Measurements from ENCODE around the gene SOX10. TPM values are rescaled to one million over a fixed set of nuclear protein-coding genes. Genes with fewer than 3 reads are reported as not detected.

Gene SOX10
- total and polyA plus RNA-seq, 2 of the 13 experiments (the other 11 are each of a cell fraction or from before 2014, with no cell fraction given): not detected

DNA sequence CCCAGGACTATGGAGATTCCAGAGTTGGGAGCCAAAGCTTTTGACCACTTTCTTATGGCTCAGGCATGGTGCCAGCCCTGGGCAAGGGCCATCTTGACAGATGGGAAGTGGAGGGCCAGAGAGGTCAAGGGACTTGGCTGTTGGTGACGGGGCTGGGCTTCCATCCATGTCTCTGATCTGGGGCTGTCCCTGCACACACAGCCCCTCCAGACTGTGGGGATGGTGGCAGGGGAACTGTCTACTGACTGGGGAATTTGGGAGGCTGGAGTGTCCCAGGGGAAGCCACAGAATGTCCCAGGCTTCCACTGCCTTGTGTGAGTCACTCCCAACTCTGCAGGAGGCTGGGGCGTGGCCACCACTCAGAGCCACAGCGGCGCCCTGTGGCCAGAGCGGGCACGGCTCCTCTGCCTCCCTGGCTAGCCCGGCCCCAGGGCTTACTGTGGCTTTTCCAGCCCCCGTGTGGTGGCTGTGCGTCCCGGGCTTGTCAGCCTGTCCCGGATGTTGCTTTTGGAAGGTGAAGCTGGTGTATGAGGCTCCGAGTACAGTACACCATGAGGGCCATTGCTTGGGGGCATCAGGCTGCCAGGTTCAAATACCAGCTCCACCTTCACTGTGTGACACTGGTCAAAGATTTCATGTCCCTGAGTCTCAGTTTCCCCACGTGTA, 50.5 kb downstream of the SOX10 start (continued):
- TF ChIP-seq ZZZ3 (CRISPR knock-in tag; IDR thresholded peaks at IDR 0.05; ENCODE audit: borderline replicate concordance): no peak
- TF ChIP-seq TEAD3 (CRISPR knock-in tag; optimal IDR thresholded peaks at IDR 0.05; ENCODE audit: borderline replicate concordance): peak; percentile 78
- TF ChIP-seq, protein P1, sequence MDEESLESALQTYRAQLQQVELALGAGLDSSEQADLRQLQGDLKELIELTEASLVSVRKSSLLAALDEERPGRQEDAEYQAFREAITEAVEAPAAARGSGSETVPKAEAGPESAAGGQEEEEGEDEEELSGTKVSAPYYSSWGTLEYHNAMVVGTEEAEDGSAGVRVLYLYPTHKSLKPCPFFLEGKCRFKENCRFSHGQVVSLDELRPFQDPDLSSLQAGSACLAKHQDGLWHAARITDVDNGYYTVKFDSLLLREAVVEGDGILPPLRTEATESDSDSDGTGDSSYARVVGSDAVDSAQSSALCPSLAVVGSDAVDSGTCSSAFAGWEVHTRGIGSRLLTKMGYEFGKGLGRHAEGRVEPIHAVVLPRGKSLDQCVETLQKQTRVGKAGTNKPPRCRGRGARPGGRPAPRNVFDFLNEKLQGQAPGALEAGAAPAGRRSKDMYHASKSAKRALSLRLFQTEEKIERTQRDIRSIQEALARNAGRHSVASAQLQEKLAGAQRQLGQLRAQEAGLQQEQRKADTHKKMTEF (CRISPR knock-in tag; IDR thresholded peaks at IDR 0.05): peak; percentile 70; the same call in 1 of the 2 replicates
- TF ChIP-seq ZNF33B (CRISPR knock-in tag; IDR thresholded peaks at IDR 0.05): no peak
- TF ChIP-seq, protein P2, sequence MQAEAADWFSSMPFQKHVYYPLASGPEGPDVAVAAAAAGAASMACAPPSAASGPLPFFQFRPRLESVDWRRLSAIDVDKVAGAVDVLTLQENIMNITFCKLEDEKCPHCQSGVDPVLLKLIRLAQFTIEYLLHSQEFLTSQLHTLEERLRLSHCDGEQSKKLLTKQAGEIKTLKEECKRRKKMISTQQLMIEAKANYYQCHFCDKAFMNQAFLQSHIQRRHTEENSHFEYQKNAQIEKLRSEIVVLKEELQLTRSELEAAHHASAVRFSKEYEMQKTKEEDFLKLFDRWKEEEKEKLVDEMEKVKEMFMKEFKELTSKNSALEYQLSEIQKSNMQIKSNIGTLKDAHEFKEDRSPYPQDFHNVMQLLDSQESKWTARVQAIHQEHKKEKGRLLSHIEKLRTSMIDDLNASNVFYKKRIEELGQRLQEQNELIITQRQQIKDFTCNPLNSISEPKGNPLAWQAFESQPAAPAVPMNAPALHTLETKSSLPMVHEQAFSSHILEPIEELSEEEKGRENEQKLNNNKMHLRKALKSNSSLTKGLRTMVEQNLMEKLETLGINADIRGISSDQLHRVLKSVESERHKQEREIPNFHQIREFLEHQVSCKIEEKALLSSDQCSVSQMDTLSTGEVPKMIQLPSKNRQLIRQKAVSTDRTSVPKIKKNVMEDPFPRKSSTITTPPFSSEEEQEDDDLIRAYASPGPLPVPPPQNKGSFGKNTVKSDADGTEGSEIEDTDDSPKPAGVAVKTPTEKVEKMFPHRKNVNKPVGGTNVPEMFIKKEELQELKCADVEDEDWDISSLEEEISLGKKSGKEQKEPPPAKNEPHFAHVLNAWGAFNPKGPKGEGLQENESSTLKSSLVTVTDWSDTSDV (CRISPR knock-in tag; IDR thresholded peaks at IDR 0.05): no peak
- no peak for TF ChIP-seq CCAR2 (optimal IDR thresholded peaks at IDR 0.05; ENCODE audit: low read depth, low read length)
- no peak for TF ChIP-seq ONECUT2 (CRISPR knock-in tag; IDR thresholded peaks at IDR 0.05)
- TF ChIP-seq, protein P3, sequence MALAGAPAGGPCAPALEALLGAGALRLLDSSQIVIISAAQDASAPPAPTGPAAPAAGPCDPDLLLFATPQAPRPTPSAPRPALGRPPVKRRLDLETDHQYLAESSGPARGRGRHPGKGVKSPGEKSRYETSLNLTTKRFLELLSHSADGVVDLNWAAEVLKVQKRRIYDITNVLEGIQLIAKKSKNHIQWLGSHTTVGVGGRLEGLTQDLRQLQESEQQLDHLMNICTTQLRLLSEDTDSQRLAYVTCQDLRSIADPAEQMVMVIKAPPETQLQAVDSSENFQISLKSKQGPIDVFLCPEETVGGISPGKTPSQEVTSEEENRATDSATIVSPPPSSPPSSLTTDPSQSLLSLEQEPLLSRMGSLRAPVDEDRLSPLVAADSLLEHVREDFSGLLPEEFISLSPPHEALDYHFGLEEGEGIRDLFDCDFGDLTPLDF (CRISPR knock-in tag; IDR thresholded peaks at IDR 0.05): no peak
- TF ChIP-seq HNF4A (CRISPR knock-in tag; IDR thresholded peaks at IDR 0.05): no peak; the same call in 1 of the 2 replicates
- peak; percentile 55; the same call in 1 of the 2 replicates for TF ChIP-seq SP5 (CRISPR knock-in tag; IDR thresholded peaks at IDR 0.05; ENCODE audit: borderline replicate concordance, low read depth)
- peak; percentile 69; the same call in 1 of the 3 replicates for TF ChIP-seq MXI1 (IDR thresholded peaks at IDR 0.05; ENCODE audit: borderline replicate concordance, low read depth, low read length)
- TF ChIP-seq, protein P4, sequence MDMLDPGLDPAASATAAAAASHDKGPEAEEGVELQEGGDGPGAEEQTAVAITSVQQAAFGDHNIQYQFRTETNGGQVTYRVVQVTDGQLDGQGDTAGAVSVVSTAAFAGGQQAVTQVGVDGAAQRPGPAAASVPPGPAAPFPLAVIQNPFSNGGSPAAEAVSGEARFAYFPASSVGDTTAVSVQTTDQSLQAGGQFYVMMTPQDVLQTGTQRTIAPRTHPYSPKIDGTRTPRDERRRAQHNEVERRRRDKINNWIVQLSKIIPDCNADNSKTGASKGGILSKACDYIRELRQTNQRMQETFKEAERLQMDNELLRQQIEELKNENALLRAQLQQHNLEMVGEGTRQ (IDR thresholded peaks at IDR 0.05; ENCODE audit: low read depth, low read length): no peak
- TF ChIP-seq, protein P4 (CRISPR knock-in tag; IDR thresholded peaks at IDR 0.05; ENCODE audit: borderline replicate concordance): no peak
- TF ChIP-seq ARID2 (CRISPR knock-in tag; IDR thresholded peaks at IDR 0.05; ENCODE audit: borderline replicate concordance): no peak
- TF ChIP-seq, protein P5, sequence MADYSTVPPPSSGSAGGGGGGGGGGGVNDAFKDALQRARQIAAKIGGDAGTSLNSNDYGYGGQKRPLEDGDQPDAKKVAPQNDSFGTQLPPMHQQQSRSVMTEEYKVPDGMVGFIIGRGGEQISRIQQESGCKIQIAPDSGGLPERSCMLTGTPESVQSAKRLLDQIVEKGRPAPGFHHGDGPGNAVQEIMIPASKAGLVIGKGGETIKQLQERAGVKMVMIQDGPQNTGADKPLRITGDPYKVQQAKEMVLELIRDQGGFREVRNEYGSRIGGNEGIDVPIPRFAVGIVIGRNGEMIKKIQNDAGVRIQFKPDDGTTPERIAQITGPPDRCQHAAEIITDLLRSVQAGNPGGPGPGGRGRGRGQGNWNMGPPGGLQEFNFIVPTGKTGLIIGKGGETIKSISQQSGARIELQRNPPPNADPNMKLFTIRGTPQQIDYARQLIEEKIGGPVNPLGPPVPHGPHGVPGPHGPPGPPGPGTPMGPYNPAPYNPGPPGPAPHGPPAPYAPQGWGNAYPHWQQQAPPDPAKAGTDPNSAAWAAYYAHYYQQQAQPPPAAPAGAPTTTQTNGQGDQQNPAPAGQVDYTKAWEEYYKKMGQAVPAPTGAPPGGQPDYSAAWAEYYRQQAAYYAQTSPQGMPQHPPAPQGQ (CRISPR knock-in tag; IDR thresholded peaks at IDR 0.05; ENCODE audit: borderline replicate concordance): no peak
- no peak for TF ChIP-seq GPN1 (CRISPR knock-in tag; IDR thresholded peaks at IDR 0.05; ENCODE audit: borderline replicate concordance)
- no peak for TF ChIP-seq ZNF431 (CRISPR knock-in tag; IDR thresholded peaks at IDR 0.05; ENCODE audit: borderline replicate concordance, low read depth)

Data from HepG2 (cell line).